ENCODE results near the gene BTBD16.

GRCh38 chr10:122346326-122346950, 75.3 kb downstream of the BTBD16 start:
- TF ChIP-seq CTCF (conservative IDR thresholded peaks at IDR 0.05; ENCODE audit: low read depth, low read length) (no peak), POLR2A (IDR thresholded peaks at IDR 0.05; ENCODE audit: low read depth, low read length) (no peak), NFE2L2 (IDR thresholded peaks at IDR 0.05; ENCODE audit: low read depth, low read length) (no peak), FOS (IDR thresholded peaks at IDR 0.05; ENCODE audit: low read depth, low read length) (no peak), BHLHE40 (IDR thresholded peaks at IDR 0.05; ENCODE audit: low read depth, low read length) (no peak), RAD21 (IDR thresholded peaks at IDR 0.05; ENCODE audit: low read length) (no peak)

Data from IMR-90 (cell line).